ENCODE measurements around the gene UTP4. TPM values are rescaled to one million over a fixed set of nuclear protein-coding genes. Genes with fewer than 3 reads are reported as not detected.

Gene UTP4
- total RNA-seq, 1 donor from 2014 or later, result 34.9 TPM

DNA sequence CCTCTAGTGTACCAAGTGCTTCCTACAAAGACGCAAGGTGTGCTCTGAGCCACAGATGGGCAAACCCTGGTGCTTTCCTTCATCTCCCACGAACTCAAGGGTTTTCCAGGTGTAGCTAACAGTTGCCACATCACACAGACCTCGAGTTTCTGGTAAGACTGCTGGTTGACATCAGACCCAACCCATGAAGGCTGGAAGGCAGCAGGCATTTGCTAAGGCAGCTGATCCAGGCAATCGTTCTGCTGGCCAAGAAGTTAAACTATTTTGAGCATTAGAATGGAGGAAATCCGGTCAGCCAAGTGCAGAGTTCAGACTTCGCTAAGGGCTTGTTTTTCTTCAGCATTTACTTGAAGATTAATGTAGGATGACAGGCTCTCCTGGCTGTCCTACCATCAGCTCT lies 15.5 kb upstream of the UTP4 start:
- Histone ChIP-seq H3K27ac (no peak overlapping the region), H3K9me3 (no peaks in the 10 kb centered on the region), H3K4me1 (peaks cover 26% of the 10 kb centered on the region), H3K36me3 (peaks cover 0 to 50% of the 10 kb centered on the region in 2 donors), H3K4me3 (no peak overlapping the region), H3K27me3 (no peaks in the 10 kb centered on the region)
- intact Hi-C loops (cut with DNase I), result no loop called here
- no peak for DNase-seq (ENCODE audit: extremely low spot score in 2 of 2)
- no peak for TF ChIP-seq POLR2AphosphoS5 (IDR thresholded peaks at IDR 0.05; ENCODE audit: insufficient read depth in 1 of 2, low read depth in 1 of 2)
- TF ChIP-seq, protein P1, sequence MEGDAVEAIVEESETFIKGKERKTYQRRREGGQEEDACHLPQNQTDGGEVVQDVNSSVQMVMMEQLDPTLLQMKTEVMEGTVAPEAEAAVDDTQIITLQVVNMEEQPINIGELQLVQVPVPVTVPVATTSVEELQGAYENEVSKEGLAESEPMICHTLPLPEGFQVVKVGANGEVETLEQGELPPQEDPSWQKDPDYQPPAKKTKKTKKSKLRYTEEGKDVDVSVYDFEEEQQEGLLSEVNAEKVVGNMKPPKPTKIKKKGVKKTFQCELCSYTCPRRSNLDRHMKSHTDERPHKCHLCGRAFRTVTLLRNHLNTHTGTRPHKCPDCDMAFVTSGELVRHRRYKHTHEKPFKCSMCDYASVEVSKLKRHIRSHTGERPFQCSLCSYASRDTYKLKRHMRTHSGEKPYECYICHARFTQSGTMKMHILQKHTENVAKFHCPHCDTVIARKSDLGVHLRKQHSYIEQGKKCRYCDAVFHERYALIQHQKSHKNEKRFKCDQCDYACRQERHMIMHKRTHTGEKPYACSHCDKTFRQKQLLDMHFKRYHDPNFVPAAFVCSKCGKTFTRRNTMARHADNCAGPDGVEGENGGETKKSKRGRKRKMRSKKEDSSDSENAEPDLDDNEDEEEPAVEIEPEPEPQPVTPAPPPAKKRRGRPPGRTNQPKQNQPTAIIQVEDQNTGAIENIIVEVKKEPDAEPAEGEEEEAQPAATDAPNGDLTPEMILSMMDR (IDR thresholded peaks at IDR 0.05), result no peak
- TF ChIP-seq POLR2A (IDR thresholded peaks at IDR 0.05), result no peak

DNA sequence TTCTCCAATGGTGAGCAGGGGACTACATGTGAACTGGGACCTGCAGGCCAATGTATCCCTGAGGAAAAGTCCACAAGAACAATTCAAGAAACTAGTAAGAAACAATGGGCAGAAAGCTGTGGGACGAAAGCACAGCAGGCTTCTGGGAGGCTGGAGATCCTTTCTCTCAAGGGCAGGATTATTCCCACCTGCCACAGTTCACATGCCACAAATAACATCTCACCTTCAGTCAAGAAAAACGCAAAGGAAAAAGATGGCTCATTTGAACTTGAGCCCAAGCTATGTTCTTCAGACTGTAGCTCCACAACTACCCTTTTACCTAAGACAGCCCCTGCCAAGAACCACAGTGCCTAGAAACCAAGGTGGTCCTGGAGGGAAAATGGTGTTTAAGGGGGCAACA lies 14.0 kb upstream of the UTP4 start:
- H3K9me3 ChIP-seq, result no peaks in the 10 kb centered on the region
- peaks cover 14% of the 10 kb centered on the region for H3K4me1 ChIP-seq
- peaks cover 0 to 50% of the 10 kb centered on the region in 2 donors for H3K36me3 ChIP-seq
- H3K4me3 ChIP-seq, result no peak overlapping the region
- no peak overlapping the region for H3K27ac ChIP-seq
- intact Hi-C loops (cut with DNase I), result no loop called here
- no peaks in the 10 kb centered on the region for H3K27me3 ChIP-seq
- no peak for TF ChIP-seq POLR2A (IDR thresholded peaks at IDR 0.05)
- TF ChIP-seq, protein P1 (IDR thresholded peaks at IDR 0.05), result no peak
- no peak for DNase-seq (ENCODE audit: extremely low spot score in 2 of 2)

DNA sequence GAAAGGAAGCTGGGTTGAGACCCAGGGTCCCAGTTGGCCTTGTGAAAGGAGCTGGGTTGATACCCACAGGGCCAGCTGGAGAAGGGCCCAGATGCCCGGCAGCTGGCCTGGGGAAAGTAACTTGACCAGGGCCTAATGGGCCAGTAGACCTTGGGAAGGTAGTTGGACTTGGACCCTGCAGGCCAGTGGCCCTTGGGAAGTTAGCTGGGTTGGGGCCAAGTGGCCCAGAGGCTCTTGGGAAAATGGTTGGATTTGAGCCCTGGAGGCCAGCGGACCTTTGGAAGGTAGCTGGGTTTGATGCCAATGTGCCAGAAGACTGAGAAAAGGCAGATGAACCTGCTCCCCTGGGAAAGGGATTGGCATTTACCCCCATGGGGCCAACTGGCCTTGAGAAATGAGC lies 13.5 kb upstream of the UTP4 start:
- intact Hi-C loops (cut with DNase I), result no loop called here
- no peak overlapping the region for H3K4me3 ChIP-seq
- peak in 1 of 2 donors; percentile 54 for DNase-seq (ENCODE audit: extremely low spot score in 2 of 2)
- no peaks in the 10 kb centered on the region for H3K27me3 ChIP-seq
- peaks cover 14% of the 10 kb centered on the region for H3K4me1 ChIP-seq
- H3K27ac ChIP-seq, result no peak overlapping the region
- H3K9me3 ChIP-seq, result no peaks in the 10 kb centered on the region
- no peak for TF ChIP-seq POLR2A (IDR thresholded peaks at IDR 0.05)
- TF ChIP-seq, protein P1 (IDR thresholded peaks at IDR 0.05), result no peak
- no peak for TF ChIP-seq POLR2AphosphoS5 (IDR thresholded peaks at IDR 0.05; ENCODE audit: insufficient read depth in 1 of 2, low read depth in 1 of 2)
- H3K36me3 ChIP-seq, result peaks cover 0 to 45% of the 10 kb centered on the region in 2 donors

- Histone ChIP-seq H3K4me3 (no peak overlapping the region), H3K36me3 (peaks cover 0 to 40% of the 10 kb centered on the region in 2 donors), H3K4me1 (peaks cover 14% of the 10 kb centered on the region), H3K27ac (no peak overlapping the region), H3K27me3 (no peaks in the 10 kb centered on the region), H3K9me3 (no peaks in the 10 kb centered on the region)
- intact Hi-C loops (cut with DNase I), result no loop called here
- DNase-seq (ENCODE audit: extremely low spot score in 2 of 2), result no peak
- TF ChIP-seq POLR2A (IDR thresholded peaks at IDR 0.05), result no peak
- TF ChIP-seq, protein P1 (IDR thresholded peaks at IDR 0.05), result no peak
- TF ChIP-seq POLR2AphosphoS5 (IDR thresholded peaks at IDR 0.05; ENCODE audit: insufficient read depth in 1 of 2, low read depth in 1 of 2), result no peak
These were observed 12.9 kb upstream of the UTP4 start for GRCh38 chr16:69119536-69119935.

GRCh38 chr16:69120096-69120664 lies 12.3 kb upstream of the UTP4 start:
- TF ChIP-seq, protein P1 (IDR thresholded peaks at IDR 0.05), result no peak
- TF ChIP-seq POLR2AphosphoS5 (IDR thresholded peaks at IDR 0.05; ENCODE audit: insufficient read depth in 1 of 2, low read depth in 1 of 2), result no peak
- Histone ChIP-seq H3K4me1 (peaks cover 14% of the 10 kb centered on the region), H3K27ac (no peak overlapping the region), H3K36me3 (peaks cover 0 to 38% of the 10 kb centered on the region in 2 donors), H3K9me3 (no peaks in the 10 kb centered on the region), H3K27me3 (no peaks in the 10 kb centered on the region), H3K4me3 (no peak overlapping the region)
- intact Hi-C loops (cut with DNase I), result loop anchor here (10.0 kb wide), 1 partner anchor 595 kb away; no protein-coding TSS in a partner anchor
- peak in 1 of 2 donors; percentile 44 for DNase-seq (ENCODE audit: extremely low spot score in 2 of 2)
